NCI-H82 (cell line): ENCODE measurements around the gene POLR3E.

ENCODE experiments used
- DNase-seq: peaks from one replicate; lab custom pipeline; 2025; lab: John Stamatoyannopoulos, UW

The POLR3E gene

DNA sequence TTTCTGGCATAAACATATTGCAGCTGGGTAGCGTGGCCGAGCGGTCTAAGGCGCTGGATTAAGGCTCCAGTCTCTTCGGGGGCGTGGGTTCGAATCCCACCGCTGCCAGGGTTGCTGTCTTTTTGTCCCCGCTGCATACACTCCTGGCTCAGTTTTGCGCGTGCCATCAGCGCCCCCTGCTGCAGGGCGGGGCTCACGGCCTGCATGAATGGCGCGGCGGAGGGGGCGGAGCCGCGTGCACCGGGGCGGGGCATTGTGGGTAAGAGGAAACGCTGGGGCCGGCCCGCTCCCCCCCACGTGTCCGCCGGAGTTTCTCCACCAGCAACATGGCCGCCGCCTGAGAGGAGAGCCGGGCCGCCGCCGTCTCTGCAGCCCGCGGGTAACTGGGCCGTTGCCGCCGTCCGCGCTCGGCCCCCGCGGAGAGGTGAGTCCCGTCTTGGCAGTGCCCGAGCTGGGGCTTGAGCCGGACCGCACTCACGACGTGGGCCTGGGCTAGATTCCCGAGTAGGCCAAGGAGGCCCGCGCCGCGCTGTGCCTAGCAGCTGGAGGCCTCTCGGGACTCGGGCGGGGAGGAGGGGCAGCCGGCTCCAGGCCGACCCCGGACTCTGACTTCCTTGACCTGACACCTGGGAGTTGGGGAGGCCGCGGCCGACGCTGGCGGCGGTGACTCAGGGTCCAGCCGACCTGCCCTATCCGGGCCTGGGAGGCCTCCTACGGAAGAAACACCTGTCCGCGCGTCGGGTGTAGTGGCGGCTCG lies at the start of gene POLR3E:
TSS of gene POLR3E (plus strand) at position 296 of the 757 bp plus-strand sequence. CDS start 5,560 bp downstream, outside the sequence.
- peak; percentile 98 for DNase-seq

GRCh38 chr16:22250522-22250921 lies 46.7 kb upstream of the POLR3E start:
- no peak for DNase-seq

DNA sequence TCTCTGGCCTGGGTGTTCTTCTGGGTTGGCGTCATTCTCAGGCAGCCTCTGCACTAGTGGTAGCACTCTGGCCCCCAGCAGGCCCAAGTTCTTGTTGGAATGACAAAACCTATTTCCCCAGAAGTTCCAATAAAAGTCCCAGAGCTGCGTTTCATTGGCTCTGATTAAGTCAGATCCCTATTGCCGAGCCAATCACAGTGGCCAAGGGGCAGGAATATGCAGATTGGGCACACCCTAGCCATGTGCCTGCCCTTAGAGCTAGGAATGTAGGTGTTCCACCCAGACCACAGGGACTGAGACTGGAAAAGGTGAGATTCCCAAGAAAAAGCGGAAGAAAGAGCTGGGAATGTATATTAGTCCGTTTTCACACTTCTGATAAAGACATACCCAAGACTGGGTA lies 44.9 kb upstream of the POLR3E start:
- peak; percentile 50 for DNase-seq

DNA sequence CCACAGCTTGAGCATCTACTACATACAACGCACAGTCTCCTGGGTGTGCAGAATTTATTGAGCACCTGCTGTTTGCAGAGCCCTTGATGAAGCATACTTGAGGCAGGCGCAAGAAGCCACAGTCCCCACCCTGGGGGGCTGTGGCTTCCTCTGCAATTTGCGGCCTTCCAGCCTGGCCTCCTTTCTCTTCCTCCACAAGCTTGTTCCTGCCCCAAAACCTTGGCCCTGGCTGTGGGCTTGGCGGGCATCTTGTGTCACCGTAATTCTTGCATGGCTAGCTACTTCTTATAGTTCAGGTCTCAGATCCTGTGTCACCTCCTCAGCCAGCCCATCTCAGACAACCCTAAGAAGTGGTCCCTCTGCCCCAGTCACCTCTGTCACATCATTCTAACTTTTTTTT lies 43.9 kb upstream of the POLR3E start:
- DNase-seq: no peak

DNA sequence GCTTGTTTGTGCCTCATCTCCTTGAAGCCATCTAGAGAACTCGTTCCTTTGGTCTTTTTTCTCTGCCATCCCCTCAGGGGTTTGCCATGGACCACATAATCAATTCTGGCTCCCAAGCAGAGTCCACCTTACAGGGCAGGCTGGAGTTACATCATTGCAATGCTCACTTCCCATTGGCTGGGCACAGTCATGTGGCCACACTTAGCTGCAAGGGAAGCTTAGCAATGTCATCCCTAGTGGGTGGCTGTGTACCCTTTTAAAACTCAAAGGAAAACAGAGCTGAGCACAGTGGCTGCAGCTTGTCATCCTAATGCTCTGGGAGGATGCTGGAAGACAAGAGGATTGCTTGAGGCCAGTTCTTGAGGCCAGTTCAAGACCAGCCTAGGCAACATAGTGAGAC lies 41.9 kb upstream of the POLR3E start:
- no peak for DNase-seq

GRCh38 chr16:22257440-22257839 lies 39.8 kb upstream of the POLR3E start:
- no peak for DNase-seq

DNA sequence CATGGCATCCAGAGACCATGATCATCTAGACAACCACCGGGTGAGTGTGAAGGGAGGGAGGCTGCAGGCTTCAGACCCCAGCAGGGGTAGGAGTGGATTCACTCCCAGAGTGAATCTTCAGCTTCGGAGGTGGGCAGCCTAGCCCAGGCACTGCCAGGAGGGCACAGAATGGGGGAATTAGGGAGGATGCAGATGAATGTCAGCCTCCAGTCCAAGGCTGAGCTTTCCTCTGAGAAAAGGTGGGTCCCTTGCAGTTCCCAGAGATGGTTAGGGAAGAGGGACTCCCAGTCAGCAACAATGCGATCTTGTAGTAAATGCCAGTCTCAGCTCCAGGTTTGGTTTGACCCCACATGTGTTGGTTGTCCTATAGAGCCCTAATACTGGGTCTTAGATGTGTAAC lies 36.7 kb upstream of the POLR3E start:
- no peak for DNase-seq

DNA sequence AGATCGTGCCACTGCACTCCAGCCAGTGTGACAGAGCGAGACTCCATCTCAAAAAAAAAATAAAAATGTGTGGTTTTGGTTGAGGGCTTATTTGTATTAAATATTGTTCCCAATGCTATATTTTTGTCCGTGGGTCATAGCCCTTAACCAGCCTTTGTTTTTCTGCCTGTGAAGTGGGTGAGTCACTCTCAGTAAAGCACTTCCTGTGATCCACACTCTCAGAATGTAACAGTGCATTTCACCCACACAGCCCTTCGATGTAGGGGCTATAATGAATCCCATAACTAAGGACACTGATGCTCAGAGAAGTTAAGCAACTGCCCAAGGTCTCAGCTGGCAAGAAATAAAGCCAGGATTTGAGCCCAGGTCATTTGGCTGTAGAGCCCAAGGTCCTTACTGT lies 34.7 kb upstream of the POLR3E start:
- no peak for DNase-seq

DNA sequence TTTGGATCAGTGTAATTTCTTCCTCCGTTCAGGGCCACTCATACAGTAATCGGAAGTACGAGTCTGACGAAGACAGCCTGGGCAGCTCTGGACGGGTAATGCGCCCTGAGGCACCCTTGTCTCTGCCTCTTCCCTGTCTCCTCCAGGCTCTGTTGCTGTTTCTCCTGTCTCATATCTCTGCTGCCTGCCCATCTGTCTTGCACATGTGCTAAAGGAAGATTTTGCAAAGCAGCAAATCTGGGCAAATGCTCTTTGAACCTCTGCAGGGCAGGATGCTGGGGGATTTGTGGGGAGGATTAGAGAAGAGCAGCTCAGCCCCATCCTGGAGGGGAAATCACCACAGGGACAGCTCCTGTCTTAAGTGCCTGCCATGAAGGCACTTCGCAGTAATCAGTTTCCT lies 32.4 kb upstream of the POLR3E start:
- peak; percentile 98 for DNase-seq

DNA sequence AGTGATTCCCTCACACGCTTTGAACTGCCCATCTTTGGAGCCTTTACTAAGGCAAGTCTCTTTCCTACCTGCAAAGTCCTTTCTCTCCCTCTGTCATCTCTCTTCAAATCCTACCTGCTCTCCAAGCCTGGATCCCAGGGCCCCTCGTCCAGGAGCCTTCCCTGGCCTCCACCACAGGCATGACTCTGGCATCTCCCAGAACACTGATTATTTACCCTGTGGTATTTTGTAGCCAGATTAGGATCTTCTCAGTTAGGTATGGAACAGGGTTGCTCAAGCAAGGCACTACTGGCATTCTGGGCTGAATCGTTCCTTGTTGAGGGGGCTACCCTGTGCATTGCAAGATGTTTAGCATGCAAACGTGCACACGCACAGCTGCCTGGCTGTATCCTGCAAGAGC lies 31.9 kb upstream of the POLR3E start:
- DNase-seq: no peak

GRCh38 chr16:22266546-22266945 lies 30.7 kb upstream of the POLR3E start:
- no peak for DNase-seq

DNA sequence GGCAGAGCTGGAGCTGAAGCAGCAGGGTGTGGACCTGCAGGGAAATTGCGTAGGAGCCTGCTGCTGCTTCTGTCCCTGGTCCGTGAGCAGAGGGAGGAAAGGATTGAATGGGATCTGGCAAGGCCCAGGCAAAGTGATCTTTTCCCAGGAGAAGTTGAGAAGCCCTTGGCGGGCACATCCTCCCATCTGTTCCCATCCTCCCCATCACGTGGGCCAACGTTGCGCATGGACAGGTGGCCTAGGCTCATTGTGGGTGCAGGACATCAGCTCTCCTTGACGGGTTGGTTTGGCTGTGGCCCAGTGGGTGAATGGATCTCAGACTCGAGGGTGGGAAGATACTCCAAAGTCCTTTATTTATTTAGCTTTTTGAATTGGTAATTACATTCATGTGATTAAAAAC lies 29.4 kb upstream of the POLR3E start:
- DNase-seq: peak; percentile 72

- DNase-seq: no peak
Measured at GRCh38 chr16:22270525-22270924, 26.7 kb upstream of the POLR3E start.

- DNase-seq: no peak
Measured at GRCh38 chr16:22272870-22273650, 24.1 kb upstream of the POLR3E start.

- no peak for DNase-seq
Measured at GRCh38 chr16:22274916-22275315, 22.3 kb upstream of the POLR3E start.

DNA sequence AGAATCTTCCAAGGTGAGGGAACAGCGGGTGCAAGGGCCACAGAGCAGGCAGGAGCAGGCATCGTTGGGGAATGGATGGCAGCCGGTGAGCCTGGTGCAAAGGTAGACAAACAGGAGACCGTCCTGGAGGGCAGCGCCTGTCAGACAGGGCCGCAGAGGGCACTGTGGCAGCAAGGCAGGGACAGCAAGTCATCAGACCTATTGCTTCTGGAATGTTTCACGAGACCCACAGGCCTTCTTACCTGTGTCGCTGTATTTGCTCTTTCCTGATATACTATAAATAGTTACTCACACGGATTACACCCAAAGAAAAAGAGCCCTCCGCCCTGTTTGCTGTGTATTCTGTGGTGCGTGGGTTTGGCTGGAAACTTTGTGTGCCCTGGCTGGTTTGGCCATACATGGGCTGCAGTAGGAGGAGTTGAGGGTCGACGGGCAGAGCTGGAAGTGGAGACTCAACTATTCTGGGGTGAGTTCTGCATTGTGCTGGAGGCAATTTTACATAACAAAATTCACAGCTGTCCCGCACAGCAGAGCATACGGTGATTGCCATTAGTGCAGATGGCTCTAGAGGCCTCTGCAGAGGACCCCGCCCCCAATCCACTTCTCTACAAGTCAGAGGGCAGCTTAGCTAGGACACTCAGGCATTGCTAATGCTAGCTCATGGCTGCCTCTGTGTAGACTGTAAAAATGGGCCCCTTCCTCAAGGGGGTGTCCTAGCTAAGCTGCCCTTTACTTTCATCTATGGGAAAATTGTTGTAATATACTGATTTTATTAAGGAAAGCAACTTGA lies 18.6 kb upstream of the POLR3E start:
- peak; percentile 93 for DNase-seq

DNA sequence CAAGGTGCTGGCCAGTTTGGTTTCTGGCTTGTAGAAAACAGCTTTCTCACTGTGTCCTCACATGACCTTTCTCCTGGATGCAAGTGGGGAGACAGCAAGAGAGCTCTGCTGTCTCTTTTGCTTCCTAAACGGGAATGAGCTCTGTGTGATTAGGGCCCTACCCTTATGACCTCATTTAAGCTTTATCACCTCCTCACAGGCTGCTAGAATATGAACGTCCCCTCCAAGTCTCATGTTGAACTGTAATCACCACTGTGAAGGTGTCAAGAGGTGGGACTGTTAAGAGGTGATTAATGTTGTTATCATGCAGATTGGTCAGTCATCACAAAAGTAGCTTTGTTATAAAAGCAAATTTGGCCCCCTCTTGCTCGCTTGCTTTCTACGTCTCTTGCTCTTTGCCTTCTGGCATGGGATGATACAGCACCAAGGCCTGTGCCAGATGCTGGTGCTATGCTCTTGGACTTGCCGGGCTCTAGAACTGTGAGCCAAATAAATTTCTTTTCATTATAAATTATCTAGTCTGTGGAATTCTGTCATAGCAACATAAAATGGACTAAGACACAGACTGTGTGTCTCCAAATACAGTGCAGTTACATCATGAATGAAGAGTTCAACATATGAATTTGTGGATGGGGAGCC lies 14.8 kb upstream of the POLR3E start:
- DNase-seq: no peak

DNA sequence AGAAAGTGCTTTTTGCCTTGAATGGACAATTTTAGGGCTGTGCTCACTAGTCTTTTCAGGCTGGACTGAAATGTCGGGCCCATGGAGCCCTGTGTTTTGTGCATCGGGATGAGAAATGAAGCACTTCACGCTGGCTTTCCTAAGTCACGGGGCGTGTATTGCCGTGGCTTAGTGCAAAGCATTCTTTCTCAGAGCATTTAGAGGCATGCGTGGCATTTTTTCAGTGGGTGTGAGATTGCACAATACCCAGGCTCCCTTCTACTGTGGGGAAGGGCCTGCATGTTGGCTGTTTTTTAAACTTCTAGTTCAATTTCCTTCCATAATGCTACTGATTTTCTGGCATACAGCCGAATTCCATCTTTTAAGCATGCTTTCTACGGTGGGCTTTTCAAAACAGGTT lies 12.6 kb upstream of the POLR3E start:
- no peak for DNase-seq

- no peak for DNase-seq
Measured at GRCh38 chr16:22285080-22285479, 12.1 kb upstream of the POLR3E start.

- DNase-seq: no peak
Measured at GRCh38 chr16:22291020-22291419, 6.2 kb upstream of the POLR3E start.

GRCh38 chr16:22291860-22292318 lies 5.3 kb upstream of the POLR3E start:
- DNase-seq: no peak

GRCh38 chr16:22292320-22292719 lies 4.9 kb upstream of the POLR3E start:
- no peak for DNase-seq
